ENCODE measurements around the gene ASPHD1.

- TF ChIP-seq CREB1 (IDR thresholded peaks at IDR 0.05): no peak
- no peak for TF ChIP-seq BACH1 (IDR thresholded peaks at IDR 0.05; ENCODE audit: low read length)
- no peak for TF ChIP-seq SIX5 (IDR thresholded peaks at IDR 0.05; ENCODE audit: low read depth, low read length)
- no peak for TF ChIP-seq EZH2 (IDR thresholded peaks at IDR 0.05; ENCODE audit: low read depth, low read length, severe bottlenecking)
- no peak for TF ChIP-seq TAF1 (IDR thresholded peaks at IDR 0.05; ENCODE audit: low read depth, low read length)
- TF ChIP-seq SP1 (IDR thresholded peaks at IDR 0.05; ENCODE audit: low read depth, low read length): no peak
- TF ChIP-seq POLR2AphosphoS5 (IDR thresholded peaks at IDR 0.05; ENCODE audit: low read depth, low read length): no peak
- TF ChIP-seq CTCF (IDR thresholded peaks at IDR 0.05; ENCODE audit: control extremely low read depth in 1 of 3, insufficient read depth in 1 of 3, low read depth in 1 of 3, low read length in 3 of 3): no peak
- no peak for TF ChIP-seq ZNF274 (IDR thresholded peaks at IDR 0.05; ENCODE audit: borderline replicate concordance, extremely low read depth, low read length)
- no peak for TF ChIP-seq MAX (IDR thresholded peaks at IDR 0.05)
- TF ChIP-seq CHD2 (IDR thresholded peaks at IDR 0.05; ENCODE audit: low read length): no peak
- no peak for TF ChIP-seq EP300 (IDR thresholded peaks at IDR 0.05; ENCODE audit: borderline replicate concordance in 1 of 2, low read depth in 2 of 2, low read length in 2 of 2)
- TF ChIP-seq CEBPB (IDR thresholded peaks at IDR 0.05; ENCODE audit: low read depth, low read length): no peak
- no peak for TF ChIP-seq TEAD4 (IDR thresholded peaks at IDR 0.05; ENCODE audit: low read depth, low read length)
These were observed 7.7 kb downstream of the ASPHD1 start for GRCh38 chr16:29907973-29908372.

Data from H1 (cell line).